ENCODE results near the gene ZBTB16.

Gene ZBTB16

DNA sequence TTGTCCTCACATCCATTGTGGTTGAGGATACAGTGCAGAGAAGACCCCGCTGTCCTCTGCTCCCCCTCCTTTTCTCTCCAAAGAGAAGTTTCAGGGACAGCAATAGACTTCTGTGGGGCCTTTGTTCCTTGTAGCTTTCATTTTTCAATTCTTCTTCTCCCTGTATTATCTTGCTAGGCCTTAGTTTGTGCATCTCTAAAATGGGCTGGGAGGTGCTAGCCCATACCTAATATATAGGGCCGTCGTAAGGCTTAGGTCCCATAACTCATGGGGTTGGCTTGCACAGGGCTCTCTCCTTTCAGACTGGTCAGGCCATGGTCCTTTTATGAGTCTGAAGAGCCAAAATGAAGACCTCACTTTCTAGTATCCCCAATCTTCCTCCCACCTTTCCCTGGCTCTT lies 33.0 kb downstream of the ZBTB16 start:
- no peak for DNase-seq (ENCODE audit: low spot score)
- TF ChIP-seq, protein P1, sequence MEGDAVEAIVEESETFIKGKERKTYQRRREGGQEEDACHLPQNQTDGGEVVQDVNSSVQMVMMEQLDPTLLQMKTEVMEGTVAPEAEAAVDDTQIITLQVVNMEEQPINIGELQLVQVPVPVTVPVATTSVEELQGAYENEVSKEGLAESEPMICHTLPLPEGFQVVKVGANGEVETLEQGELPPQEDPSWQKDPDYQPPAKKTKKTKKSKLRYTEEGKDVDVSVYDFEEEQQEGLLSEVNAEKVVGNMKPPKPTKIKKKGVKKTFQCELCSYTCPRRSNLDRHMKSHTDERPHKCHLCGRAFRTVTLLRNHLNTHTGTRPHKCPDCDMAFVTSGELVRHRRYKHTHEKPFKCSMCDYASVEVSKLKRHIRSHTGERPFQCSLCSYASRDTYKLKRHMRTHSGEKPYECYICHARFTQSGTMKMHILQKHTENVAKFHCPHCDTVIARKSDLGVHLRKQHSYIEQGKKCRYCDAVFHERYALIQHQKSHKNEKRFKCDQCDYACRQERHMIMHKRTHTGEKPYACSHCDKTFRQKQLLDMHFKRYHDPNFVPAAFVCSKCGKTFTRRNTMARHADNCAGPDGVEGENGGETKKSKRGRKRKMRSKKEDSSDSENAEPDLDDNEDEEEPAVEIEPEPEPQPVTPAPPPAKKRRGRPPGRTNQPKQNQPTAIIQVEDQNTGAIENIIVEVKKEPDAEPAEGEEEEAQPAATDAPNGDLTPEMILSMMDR (IDR thresholded peaks at IDR 0.05; ENCODE audit: borderline replicate concordance, control extremely low read depth, extremely low read depth, insufficient read depth, missing control alignments), result no peak
- in situ Hi-C loops (cut with MboI; ENCODE audit: low sequenced_read_pairs, unreplicated experiment), result no loop called here

DNA sequence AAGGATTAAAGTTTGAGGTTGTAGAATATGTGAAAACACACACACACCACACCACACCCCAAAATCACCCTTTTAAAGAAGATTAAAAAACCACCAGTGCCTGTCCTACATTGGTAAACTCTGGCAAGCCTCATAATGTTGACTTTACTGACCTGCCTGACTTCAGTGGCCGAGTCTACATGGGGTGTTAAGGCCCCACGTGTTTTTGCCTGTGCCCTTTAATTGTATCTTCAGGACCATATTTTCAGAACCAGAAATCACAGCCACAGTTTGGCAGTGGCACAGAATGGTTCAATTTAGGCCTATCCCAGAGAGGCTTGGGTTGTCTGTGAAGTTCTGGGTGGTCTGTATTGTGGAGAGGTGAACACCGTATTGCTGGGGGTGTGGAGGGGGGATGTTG lies 33.4 kb downstream of the ZBTB16 start:
- in situ Hi-C loops (cut with MboI; ENCODE audit: low sequenced_read_pairs, unreplicated experiment), result no loop called here
- DNase-seq (ENCODE audit: low spot score), result no peak
- TF ChIP-seq, protein P1 (IDR thresholded peaks at IDR 0.05; ENCODE audit: borderline replicate concordance, control extremely low read depth, extremely low read depth, insufficient read depth, missing control alignments), result no peak

DNA sequence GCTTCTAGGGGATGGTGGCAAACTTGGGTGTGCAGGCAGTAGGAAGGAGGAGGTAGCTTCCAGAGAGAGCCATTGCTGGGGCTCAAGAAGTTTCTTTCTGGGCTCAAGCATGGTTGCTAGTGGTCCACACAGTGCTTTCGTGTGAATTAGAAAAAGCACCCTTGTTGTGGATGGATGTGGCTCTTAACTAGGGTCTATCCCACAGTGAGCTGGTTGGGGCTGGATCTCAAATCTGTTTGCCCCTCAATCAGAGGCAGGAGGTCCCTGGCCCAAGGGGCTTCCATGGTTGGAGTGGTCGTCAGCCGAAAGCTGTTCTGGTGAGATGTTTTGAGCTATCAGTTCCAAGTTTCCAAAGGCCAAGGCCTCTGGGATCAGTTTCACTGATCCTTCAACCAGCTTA lies 35.0 kb downstream of the ZBTB16 start:
- in situ Hi-C loops (cut with MboI; ENCODE audit: low sequenced_read_pairs, unreplicated experiment), result no loop called here
- TF ChIP-seq, protein P1 (IDR thresholded peaks at IDR 0.05; ENCODE audit: borderline replicate concordance, control extremely low read depth, extremely low read depth, insufficient read depth, missing control alignments), result no peak
- DNase-seq (ENCODE audit: low spot score), result no peak

DNA sequence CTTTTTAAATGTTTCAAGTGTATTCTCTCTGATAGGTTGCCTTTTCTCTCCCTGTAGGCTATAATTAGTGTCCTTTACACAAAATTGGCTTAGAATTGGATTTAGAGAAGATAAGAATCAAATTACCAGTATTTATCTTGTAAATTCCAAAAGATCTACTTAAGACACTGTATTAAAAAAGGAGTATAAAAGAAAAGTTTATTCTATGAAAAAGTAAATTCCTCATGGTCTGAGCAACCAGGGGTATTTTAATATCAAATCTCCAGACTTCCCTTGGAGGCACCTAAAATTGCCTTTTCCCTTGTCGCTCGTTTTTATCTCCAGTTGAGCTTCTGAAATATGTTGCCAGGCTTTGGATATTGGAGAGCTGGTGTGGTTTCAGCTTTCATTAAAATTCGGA lies 36.4 kb downstream of the ZBTB16 start:
- in situ Hi-C loops (cut with MboI; ENCODE audit: low sequenced_read_pairs, unreplicated experiment), result no loop called here
- no peak for DNase-seq (ENCODE audit: low spot score)
- TF ChIP-seq, protein P1 (IDR thresholded peaks at IDR 0.05; ENCODE audit: borderline replicate concordance, control extremely low read depth, extremely low read depth, insufficient read depth, missing control alignments), result no peak

DNA sequence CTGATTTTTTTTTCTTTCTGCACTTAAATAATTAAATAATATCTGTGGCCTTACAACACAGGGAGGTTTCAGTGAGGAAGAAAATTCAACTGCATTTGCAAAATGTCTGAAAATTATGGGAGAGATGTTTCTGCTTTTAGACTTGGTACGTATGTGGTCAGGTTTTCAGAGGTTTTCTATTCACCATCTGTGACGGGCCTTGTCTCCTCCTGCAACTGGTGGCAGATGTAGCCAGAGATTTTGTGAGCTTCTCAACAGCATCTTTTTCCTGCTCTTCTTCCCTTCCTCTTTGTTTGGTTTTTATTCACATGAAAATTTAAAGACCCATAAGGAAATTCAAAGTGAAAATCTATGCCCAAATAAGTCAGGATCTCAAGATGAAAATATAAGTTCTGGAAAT lies 38.3 kb downstream of the ZBTB16 start:
- TF ChIP-seq, protein P1 (IDR thresholded peaks at IDR 0.05; ENCODE audit: borderline replicate concordance, control extremely low read depth, extremely low read depth, insufficient read depth, missing control alignments), result no peak
- no peak for DNase-seq (ENCODE audit: low spot score)
- in situ Hi-C loops (cut with MboI; ENCODE audit: low sequenced_read_pairs, unreplicated experiment), result no loop called here

DNA sequence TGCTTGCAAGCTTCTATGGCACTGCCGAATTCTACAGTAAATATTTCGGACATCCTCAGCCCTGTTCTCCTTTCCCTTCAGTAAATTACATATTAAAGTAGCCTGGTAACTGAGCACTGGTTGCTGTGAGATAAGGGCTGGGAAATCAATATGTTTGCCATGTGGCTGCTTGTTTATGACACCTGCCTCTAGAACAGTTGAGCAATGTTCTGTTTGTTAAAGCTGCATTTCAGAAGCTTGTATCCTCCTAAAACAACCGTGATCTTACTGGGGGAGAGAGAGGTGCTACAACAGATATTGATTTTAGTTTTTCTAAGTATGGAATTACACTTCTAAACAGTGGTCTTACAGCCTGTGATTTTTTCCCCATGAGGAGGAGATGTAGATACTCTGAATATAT lies 39.4 kb downstream of the ZBTB16 start:
- TF ChIP-seq, protein P1 (IDR thresholded peaks at IDR 0.05; ENCODE audit: borderline replicate concordance, control extremely low read depth, extremely low read depth, insufficient read depth, missing control alignments), result no peak
- DNase-seq (ENCODE audit: low spot score), result no peak

More for the DNA sequence above, 39.4 kb downstream of the ZBTB16 start:
- in situ Hi-C loops (cut with MboI; ENCODE audit: low sequenced_read_pairs, unreplicated experiment), result no loop called here

Measured in GM13976 (cell line).